GM19043 (cell line): Measurements from ENCODE around the gene DYNC1H1.

Source experiments
- ATAC-seq: cut with Tn5 transposase; IDR thresholded peaks from one replicate; pipeline ENCODE4 v1.9.1; 2021; ENCODE audit warnings: low read depth; ENCODE audit not compliant: unreplicated experiment

DYNC1H1 gene

DNA sequence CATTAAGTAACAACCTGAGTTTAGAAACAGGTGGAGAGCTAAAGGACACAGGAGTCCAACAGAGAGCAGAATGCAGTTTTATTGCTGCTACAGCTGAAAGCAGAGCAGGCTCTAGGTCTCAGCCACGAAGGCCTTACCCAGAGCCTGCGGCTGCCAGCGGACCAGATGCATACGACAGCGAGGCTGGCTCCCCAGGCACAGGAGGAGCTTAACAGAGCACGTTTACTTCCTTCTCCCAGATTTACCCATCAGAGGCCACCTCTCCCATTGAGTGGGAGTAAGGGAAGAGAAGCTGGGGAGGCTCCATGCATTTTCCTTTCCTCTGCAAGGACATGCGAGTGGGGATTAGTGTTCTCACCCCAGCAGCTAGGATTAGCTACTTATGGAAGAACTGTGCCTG, 22.6 kb downstream of the DYNC1H1 start:
- ATAC-seq = no peak

DNA sequence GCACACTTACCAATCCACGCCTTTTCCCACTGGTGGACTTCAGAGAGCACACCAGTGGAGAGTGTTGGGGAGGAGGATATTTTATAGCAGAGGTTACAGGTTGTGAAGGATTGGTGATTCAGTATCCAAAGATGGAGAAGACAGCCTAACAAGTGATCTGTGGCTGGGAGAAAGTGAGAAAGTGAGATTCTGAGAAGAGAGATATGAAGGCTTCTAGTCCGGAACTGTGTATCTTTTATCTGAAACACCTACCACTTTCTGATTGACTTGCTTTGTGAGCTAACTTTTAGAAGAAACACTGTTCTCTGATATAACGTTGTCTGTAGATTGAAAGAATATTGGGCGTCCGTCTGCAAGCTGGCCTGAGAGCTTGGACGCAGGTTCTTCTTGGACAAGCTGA, 24.0 kb downstream of the DYNC1H1 start:
- no peak for ATAC-seq

DNA sequence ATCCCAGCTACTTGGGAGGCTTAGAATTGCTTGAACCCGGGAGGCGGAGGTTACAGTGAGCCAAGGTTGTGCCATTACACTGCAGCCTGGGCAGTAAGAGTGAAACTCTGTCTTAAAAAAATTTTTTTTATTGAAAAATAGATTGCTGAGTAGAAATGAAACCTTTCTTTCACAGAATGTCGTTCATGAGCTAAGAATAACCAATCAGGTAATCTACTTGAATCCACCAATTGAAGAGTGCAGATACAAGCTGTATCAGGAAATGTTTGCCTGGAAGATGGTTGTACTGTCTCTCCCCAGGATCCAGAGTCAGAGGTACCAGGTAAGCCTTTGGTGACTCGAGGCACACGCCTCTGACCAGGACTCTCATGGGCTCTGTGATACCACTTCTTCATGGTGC, 27.0 kb downstream of the DYNC1H1 start:
- no peak for ATAC-seq

DNA sequence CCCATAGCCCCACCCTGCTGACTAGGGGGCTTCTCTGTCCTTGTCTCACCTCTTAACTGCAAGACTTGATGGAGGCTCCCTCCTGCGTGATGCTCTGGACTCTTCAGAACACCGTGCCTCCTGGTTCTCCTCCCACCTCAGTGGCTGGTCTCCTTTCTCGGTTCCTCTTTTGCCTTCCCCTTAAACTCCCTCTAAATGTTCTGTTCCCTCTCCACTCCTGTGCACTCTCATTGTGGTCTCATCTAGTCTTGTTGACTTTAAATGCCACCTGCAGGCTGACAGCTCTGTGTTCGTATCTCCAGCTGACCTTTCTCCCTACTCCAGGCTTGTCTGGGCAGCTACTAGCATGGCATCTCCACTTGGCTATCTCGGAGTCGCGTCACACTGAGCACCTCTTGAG, 28.3 kb downstream of the DYNC1H1 start:
- ATAC-seq = peak; percentile 99

DNA sequence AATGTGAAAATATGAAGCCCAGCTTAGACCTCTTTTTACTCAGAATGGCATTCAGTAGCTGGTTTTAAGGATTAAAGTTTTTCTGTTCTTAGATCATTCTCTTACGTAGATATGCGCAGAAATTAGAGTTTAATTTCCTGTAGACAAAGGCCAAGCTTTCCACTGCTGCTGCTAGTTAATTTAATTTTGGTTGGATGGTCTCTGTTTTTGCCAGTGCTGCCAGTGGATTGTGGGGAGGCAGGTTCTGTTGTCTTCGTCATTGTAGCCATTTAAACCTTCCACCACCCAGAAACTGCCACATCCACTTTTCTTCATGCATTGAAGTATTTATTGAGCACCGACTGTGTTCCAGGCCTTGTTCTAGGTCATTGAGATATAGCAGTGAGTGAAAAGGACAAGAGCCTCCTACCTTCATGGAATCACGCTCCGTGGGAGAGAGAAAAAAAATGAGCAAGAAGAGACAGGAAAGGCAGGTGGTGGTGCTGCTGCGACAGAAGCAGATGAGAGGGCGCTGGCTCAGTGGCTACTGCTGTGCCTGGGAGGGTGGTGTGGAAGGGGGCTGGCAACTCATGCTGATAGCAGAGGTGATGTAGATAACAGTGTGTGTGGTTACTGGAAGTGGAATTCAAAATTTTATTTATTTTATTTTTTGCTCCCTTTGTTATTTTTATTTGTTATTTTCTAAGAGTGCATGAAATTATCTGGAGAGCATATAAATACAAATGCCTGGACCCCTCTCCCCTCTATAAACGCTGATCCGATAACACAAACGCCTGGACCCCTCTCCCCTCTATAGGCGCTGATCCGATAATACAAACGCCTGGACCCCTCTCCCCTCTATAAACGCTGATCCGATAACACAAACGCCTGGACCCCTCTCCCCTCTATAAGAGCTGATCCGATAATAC, 33.3 kb downstream of the DYNC1H1 start:
- ATAC-seq = no peak

DNA sequence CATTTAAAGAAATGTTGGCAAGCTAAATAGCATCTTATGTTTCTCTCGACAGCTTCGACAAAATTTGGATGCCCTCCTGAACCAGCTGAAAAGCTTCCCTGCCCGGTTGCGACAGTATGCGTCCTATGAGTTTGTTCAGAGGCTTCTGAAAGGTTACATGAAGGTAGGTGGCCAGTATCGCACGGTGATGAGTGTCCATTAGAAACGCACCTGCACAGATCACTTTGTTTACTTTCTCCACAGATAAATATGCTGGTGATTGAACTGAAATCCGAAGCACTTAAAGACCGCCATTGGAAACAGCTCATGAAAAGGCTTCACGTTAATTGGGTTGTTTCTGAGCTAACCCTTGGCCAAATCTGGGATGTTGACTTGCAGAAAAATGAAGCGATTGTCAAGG, 36.5 kb downstream of the DYNC1H1 start:
- ATAC-seq = no peak

DNA sequence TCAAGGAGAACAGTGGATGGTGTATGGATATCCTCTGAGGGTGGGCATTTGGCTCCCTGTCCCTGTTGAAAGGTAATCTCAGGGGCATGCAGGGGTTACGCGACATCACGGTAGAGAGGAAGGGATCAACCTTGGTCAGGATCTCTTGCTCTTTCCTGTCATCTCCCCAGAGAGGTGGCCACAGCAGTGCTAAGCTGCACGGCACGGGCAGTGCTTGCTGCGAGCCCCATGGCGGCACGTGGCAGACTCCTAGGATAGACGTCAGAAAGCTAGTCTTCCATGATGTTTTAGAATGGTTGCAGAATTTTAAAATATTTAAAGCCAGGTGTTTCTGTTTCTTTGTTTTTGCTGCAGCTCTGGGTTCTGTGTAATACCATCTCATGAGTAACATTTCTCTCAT, 41.0 kb downstream of the DYNC1H1 start:
- ATAC-seq = no peak

DNA sequence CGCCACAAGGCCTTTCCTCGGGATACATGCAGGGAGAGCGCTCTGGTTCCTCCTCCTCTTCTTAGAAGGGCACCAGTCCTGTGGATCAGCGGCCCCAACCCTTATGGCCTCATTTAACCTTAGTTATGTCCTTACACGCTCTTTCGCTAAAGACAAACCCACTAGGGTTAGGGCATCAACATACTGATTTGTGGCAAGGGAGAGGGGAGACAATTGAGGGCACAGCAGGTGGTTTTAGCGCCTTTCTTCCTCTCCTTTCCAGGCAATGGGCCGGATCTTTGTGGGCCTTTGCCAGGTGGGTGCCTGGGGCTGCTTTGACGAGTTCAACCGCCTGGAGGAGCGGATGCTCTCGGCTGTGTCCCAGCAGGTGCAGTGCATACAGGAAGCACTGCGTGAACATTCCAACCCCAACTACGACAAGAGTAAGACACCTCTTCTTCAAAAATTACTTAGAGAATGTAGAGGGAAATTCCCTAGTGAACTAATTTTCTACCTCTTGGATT, 43.6 kb downstream of the DYNC1H1 start:
- ATAC-seq = no peak

DNA sequence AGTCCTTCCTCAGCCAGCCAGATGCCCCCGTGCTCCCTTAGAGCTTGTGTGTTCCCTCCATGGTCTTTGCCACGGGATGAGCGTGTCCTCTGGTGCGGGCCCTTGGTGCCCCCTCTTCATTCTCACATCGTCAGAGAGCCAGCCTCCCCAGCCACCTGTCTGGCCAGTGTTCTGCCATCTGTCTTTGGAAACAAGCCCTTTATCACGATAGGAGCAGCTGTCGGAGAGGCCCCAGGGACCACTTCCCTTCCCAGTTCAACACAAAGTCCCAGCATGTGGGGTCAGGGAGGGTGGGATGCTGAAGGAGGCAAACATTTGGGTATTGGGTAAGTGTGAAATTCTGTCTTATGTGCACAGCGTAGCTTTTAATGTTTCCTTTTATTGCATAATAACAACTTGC, 44.5 kb downstream of the DYNC1H1 start:
- no peak for ATAC-seq

DNA sequence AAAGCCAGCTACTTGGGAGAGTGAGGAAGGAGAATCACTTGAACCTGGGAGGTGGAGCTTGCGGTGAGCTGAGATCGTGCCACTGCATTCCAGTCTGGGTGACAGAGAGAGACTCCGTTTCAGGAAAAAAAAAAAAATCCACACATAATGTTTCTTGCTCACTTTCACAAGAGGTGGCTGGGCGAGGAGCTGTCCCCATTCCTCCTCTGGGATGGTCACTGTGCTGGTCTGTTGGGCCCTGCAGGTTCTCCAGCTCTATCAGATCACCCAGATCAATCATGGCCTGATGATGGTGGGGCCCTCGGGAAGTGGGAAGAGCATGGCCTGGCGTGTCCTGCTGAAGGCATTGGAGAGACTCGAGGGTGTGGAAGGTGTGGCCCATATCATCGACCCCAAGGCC, 47.3 kb downstream of the DYNC1H1 start:
- no peak for ATAC-seq

DNA sequence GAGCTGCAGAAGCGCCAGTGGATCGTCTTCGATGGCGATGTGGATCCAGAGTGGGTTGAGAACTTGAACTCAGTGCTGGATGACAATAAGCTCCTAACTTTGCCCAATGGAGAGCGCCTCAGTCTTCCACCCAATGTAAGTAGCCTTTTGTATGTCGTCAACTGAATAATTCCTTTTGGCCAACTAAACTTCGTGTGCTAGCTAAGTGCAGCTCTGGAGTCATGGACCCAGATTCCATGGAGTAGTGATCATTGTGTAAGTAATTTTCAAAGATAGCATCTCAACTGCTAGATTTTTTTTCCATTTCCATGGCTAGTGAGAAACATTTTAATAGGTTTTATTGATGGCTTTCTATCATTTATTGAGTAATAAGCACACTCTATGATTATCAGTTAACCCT, 48.0 kb downstream of the DYNC1H1 start:
- no peak for ATAC-seq

DNA sequence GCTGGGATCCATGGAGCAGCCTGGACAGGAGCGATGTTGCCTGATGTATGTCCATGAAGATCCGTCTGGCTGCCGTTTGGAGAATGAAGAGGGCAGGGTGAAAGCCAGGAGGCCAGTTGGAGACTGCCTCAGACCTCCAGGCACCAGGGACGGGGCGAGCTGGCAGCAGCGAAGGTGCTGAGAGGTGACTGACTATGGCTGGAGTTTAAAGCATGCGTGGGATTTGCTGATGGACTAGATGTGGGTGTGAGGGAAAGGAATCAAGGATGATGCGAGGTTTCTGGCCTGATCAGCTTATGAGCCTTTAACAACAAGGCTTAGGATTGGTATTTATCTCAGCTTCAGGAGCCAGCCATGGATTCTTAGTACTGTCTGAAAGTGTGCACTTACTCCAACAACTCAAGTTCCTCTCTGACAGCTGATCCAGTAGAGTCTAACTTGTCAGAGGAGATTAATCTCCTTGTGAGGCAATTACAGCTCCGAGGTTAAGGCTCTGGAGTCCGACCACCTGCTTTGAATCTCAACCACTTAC, 49.4 kb downstream of the DYNC1H1 start:
- ATAC-seq = no peak

DNA sequence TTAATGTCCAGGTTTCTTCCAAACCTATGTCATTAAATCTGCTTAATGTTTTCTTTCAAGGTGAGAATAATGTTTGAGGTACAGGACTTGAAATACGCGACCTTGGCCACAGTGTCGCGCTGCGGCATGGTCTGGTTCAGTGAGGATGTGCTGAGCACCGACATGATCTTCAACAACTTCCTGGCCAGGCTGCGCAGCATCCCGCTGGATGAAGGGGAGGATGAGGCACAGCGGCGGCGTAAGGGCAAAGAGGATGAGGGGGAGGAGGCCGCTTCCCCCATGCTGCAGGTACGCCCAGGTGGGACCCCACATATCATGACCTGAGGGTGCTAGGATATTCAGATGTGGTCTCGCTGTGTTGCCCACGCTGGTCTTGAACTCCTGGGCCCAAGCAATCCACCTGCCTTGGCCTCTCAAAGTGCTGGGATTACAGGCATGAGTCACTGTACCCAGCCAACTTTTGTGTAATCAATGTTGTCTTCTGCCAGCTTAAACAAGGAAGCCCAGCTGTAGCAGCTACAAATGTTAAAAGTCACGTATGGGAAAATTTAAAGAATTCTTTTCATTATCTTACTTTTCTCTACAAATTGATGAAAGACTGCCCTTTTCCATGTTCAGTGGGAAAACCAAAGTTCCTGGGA, 50.8 kb downstream of the DYNC1H1 start:
- ATAC-seq = no peak

DNA sequence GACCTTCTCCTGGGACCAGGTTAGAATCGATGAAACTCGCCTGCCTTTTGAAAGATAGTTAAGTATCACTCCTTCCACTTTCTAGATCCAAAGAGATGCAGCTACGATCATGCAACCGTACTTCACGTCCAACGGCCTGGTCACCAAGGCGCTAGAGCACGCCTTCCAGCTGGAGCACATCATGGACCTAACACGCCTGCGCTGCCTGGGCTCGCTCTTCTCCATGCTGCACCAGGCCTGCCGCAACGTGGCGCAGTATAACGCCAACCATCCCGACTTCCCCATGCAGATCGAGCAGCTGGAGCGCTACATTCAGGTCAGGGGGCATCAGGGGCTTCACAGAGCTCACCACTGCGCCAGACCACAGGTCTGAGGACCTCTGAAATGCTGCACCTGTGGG, 51.4 kb downstream of the DYNC1H1 start:
- ATAC-seq = no peak

DNA sequence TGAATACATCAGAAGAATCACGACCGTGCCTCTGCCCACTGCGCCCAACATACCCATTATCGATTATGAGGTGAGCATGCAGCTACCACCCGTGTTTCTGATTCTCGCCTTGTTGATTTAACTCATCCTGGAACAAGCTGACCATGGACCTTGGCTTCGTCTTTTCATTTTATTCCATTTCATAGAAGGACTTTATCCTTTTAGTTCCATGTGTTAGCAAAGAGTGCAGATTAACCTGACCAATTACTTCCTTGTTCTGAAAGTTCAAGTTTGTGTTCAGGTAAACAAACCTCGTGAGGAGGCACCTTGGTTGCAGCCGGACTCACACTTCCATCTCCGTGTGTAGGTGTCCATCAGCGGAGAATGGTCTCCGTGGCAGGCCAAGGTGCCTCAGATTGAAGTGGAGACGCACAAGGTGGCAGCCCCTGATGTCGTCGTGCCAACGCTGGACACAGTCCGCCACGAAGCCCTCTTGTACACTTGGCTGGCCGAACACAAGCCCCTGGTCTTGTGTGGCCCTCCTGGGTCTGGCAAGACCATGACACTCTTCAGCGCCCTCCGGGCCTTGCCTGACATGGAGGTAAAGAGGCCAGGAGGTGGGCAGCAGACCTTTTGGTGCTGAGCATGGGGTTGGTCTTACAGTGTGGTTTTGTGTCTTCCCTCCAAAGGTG, 52.2 kb downstream of the DYNC1H1 start:
- no peak for ATAC-seq

DNA sequence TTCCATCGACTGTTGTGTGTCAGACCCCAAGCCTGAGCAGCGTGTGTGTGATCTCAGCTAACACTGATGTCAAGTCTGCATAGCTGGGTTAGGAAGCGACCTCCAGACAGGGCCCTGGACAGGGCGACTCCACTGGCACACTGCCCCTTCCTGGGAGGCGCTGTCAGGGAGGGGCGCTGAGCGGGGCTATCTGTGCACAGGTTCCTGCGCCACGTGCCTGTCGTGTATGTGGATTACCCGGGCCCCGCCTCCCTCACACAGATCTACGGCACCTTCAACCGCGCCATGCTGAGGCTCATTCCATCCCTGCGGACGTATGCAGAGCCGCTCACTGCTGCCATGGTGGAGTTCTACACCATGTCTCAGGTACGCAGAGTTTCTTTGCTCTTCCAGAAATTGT, 53.9 kb downstream of the DYNC1H1 start:
- ATAC-seq = no peak

DNA sequence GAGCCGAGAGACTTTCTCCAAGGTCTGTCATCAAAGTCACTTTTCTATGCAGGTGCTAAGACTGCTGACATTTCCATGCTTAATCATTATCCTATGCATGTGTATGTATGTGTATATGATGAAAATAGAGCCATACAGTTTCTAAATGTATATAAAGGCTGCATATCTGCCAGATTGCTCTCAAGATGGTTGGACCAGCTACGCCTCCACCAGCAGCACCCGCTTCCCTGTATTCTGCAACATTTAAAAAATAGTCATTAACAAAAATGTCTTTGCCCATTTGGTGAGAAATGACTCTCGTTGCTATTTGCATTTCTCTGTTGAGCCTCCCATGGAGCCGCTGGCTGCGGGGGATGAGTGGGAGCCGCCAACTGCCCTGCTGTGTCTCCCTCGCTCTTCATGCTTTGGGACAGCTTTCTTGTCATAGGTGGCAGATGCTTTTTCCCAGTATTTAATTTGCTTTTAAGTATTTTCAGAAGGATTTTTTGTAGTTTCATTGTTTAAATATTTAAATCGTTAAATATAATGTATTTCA, 54.7 kb downstream of the DYNC1H1 start:
- ATAC-seq = no peak

DNA sequence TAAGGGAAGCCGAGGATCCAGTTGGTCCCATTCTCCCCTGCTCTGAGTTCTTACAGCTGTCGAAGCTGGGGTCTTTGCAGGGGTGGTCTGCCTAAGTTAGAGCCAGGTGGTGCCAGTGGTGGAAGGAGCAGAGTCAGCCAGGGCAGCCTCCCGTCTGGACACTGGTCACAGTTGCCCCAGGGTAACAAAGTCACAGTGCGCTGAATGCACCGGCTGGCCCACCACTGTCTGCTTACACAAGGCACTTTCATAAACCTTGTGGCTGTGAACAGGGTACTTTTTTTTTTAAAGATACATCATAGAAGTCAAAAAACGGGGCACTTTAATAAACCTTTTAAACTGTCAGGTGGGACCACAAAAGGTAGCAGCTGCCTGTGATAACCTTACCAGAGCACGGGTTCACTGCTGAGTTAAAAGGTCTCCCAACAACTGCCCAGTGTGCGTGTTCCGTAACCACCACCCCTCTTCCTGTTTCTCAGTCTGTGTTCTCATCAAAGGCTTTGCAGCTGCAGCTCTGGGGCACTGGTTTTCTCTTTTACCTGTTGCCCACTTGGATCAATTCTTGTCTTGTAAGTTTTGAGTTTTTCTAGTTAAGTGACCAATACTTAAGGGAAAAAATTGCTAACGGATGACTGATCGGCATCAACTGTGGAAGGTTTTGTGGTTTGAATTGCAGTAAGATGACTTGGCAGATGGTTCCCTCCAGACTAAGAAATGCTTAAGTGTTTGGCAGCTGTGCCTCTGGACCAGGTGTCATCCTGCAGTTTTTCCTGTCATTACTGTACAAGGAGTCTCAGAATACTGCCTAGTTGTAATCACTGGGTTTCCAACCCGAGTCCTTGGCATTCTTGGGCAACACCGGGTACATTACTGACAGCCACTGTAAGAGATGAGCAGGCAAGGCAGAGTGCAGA, 55.9 kb downstream of the DYNC1H1 start:
- ATAC-seq = no peak

DNA sequence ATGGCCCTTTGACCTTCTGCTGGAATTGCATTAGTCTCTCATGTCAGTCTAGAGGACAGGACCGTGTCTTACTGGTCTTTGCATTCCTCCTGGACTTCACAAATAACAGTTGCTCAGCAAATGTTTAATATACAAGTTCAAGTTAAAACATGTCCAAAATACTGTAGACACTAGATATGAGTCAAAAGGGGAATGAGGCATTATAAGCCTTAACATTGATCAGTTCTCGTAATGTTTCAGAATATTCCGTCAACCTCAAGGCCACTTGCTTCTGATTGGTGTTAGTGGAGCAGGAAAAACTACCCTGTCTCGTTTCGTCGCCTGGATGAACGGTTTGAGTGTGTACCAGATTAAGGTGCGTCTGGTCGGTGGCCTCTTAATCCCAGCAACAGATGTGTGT, 62.6 kb downstream of the DYNC1H1 start:
- no peak for ATAC-seq

DNA sequence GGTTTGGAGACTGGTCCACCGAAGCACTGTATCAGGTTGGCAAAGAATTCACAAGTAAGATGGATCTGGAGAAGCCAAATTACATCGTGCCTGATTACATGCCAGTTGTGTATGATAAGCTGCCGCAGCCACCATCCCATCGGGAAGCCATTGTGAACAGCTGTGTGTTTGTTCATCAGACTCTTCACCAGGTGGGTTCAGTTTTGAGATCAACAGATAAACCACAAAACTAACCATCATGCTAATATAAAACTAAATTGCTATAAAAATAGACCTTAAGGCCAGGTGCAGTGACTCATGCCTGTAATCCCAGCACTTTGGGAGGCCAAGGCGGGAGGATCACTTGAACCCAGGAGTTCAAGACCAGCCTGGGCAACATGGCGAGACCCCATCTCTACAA, 63.6 kb downstream of the DYNC1H1 start:
- no peak for ATAC-seq
